HG02610 (cell line): Measurements from ENCODE around the gene CAMK2B.
"Not testable (repeated sequence)": the region's sequence is repeated elsewhere in the genome, so short reads cannot be mapped to it uniquely, and the experiment has no call there.

ENCODE experiments used
- ATAC-seq: cut with Tn5 transposase; IDR thresholded peaks from one replicate; pipeline ENCODE4 v1.9.1; 2021; ENCODE audit warnings: mild to moderate bottlenecking, moderate library complexity; ENCODE audit not compliant: unreplicated experiment

Gene CAMK2B

DNA sequence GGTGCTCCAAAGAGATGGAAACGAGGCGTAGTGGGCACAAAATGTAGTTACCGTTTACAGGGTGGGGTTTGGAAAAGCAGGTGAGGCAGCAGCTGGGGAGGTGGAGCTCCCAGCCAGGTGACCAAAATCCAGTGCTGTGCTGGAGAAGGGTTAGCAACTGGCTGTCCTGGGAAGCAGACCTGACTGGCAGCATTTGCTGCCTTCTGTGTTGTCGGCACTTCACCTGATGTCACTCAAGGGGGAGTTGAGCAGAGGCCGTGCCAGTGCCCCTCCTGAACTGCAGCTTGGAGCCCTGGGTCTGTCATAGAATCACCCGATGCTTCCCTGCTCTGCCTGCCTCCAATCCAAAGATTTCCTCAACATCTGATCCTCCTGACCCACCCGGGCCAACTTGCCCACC, 148.9 kb downstream of the CAMK2B start:
- ATAC-seq, result no peak

DNA sequence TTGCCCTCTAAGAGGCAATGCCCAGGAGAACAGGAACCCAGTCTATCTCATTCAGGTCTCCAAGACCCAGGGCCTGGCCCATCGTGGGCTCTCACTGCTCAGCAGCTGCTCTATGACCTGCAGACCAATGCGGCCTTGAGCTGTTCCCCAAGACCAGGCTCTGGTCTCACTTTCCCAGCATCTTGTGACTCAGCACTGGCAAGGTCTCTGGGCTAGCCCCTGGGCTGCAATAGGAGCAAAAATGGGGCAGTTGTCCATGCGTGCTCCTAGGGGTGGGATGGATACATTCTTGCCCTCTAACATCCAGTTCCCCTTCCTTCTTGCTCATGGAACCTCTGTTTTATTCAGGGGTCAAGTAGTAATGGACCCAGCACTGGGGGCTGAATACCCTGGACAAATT, 149.7 kb downstream of the CAMK2B start:
- ATAC-seq, result no peak

DNA sequence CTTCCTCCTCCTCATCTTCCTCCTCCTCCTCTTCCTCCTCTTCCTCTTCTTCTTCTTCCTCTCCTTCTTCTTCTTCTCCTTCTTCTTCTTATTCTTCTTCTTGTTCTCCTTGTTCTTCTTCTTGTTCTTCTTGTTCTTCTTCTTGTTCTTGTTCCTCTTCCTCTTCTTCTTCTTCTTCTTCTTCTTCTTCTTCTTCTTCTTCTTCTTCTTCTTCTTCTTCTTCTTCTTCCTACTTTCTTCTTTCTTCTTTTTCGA, 150.8 kb downstream of the CAMK2B start:
- not testable (repeated sequence) for ATAC-seq

DNA sequence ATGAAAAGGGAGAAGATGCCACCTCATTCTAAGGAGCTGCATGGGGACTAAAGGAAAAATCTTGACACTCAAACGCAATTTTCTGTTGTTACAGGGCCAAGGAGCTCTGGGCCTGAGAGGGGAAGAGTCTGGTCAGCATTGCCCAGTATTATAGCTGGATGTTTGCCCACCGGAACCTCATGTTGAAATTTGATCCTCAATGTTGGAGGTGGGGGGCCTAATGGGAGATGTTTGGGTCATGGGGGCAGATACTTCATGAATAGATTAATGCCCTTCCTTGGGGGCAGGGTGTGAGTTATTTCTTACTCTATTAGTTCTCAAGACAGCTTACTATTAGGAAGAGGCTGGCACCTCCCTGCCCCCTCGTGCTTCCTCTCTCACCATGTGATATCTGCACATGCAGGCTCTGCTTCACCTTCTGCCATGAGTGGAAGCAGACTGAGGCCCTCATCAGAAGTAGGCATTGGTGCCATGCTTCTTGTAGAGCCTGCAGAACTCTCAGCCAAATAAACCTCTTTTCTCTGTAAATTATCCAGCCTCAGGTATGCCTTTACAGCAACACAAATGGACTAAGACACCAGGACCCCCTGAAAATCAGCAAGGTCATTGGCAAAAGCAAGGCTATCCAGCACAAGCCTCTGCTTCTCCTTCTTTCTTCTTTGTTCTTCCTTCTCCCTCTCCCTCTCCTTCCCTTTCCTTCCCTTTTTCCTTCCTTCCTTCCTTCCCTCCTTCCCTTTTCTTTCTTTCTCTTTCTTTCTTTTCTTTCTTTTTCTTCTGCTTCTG, 151.3 kb downstream of the CAMK2B start:
- no peak for ATAC-seq

DNA sequence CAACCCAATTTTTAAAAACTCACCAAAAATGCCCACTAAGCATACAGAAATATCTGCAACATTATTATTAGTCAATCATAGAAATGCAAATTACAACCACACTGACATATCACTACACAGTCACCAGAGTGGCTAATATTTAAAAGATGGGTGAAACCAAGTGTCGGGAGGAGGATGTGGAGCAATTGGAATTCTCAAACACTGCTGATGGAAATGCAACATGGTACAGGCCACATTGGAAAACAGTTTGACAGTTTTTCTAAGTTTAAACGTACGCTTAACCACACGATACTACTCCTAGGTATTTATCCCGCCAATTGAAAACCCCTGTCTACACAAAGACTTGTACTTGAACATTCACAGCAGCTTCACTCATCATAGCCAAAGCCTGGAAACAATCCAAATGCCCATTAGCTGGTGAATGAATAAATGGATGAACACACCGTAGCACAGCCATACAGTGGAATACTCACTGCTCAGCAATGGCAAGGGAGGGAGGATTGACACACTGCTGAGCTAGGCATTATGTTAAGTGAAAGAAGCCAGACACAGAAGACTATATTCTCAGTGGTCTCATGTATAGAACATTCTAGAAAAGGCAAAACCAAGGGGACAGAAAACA, 152.5 kb downstream of the CAMK2B start:
- no peak for ATAC-seq

DNA sequence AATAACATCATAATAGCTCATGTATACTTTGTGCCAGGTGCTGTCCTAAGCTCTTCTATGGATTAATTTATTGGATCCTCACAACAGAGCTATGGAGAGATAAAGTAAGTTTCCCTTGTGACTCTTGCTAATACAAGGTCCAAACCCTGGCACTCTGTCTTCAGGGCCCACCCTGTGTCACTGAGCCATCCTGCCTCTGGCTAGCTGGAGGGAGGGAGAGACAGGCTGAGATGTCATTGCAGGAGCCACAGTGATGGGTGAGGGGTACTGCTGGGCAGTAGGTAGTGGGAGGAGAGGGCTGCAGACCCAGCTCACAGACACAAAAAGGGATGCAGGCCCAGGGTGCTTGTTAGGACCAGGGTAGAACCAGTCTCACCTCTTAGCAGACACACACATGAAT, 153.0 kb downstream of the CAMK2B start:
- no peak for ATAC-seq

DNA sequence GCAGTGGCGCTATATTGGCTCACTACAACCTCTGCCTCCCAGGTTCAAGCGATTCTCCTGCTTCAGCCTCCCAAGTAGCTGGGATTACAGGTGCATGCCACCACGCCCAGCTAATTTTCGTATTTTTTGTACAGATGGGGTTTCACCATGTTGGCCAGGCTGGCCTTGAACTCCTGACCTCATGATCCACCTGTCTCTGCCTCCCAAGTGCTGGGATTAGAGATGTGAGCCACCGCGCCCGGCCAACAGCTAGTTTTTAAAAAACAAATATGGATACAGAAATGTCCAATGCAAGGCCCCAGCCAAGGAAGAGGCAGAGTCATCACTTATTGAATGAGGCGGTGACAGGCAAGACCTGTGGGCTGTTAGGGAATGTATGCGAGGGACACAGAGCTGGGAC, 153.5 kb downstream of the CAMK2B start:
- ATAC-seq, result not testable (repeated sequence)

DNA sequence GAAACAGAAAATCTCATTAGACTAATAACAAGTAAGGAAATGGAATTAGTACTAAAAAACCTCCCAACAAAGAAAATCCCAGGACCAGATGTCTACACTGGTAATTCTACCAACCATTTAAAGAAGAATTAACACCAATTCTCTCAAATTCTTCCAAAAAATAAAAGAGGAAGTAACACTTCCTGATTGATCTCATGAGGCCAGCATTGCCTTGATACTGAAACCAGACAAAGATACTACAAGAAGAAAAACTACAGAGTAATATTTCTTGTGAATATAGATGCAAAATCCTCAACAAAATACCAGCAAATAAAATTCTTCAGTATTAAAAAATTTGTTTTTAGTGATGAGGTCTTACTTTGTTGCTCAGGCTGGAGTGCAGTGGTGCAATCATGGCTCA, 157.5 kb downstream of the CAMK2B start:
- ATAC-seq, result no peak
